Erythroblast (primary cell): Measurements from ENCODE around the gene CHST15.

ENCODE experiments used
- GATA1 ChIP-seq: IDR thresholded peaks from 2 replicates; pipeline ENCODE4 v1.6.1; 2011; ENCODE audit warnings: low read depth, mild to moderate bottlenecking, control low read depth, low read length, moderate library complexity
- POLR2A ChIP-seq: IDR thresholded peaks from 2 replicates; pipeline ENCODE4 v1.6.1; 2011; ENCODE audit warnings: mild to moderate bottlenecking, low read length

DNA sequence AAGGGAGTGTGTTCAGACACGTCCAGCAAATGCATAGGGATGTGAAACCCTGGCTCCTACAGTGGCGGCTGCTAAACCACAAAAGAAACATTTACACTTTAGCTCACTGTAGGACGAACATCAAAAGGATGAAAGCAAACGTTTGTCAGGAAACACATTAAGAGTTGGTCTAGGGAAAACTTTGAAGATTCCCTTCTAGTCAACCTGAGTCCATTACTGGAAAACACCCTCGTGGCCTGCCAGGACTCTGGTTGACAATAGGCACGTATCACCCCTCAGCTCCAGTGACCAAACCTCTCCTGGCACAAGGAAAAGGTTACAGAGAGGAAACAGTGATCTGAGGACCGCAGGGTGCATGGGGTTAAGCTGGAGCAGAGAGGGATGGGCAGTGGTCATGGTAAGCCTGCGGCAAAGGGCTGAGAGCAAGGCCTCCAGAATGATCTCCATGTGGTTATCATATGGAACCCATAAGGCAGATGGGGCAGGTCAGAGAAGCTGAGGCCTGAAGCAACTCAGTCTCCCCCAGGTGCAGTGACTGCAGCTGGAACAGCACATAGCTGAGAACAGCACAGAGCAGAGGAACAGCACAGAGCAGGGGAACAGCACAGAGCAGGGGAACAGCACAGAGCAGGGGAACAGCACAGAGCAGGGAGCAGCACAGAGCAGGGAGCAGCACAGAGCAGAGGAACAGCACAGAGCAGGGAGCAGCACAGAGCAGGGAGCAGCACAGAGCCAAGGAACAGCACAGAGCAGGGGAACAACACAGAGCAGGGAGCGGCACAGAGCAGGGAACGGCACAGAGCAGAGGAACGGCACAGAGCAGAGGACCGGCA lies 49.9 kb downstream of the CHST15 start:
- TF ChIP-seq POLR2A (no peak), GATA1 (no peak)
